HCT116 (cell line): Measurements from ENCODE around the gene NAMPT. TPM values are rescaled to one million over a fixed set of nuclear protein-coding genes. Genes with fewer than 3 reads are reported as not detected.

Experiments used
- ATAC-seq: fragments of 200-7000 bp; cut with Tn5 transposase; 2 replicates; pipeline ENCODE4 v1.9.1; 2020; ENCODE audit warnings: mild to moderate bottlenecking, moderate library complexity
- BruUV-seq: library from RNA; stranded (reverse); fragments of 400-500 nt; replicated peaks from 2 replicates; lab custom pipeline; 2021; lab: Mats Ljungman, UMichigan
- CTCF ChIA-PET: fragments of 300-600 bp; sonication (Branson Sonifier 250); formaldehyde crosslinking; loops from one replicate; lab custom pipeline; 2021; ENCODE audit warnings: antibody characterized with exemption; lab: Charles Lee
- POLR2A ChIA-PET: fragments of 300-600, 350-600 bp; sonication (Branson Sonifier 250); formaldehyde crosslinking; loops from one replicate; lab custom pipeline; 2021; ENCODE audit warnings: antibody characterized with exemption; lab: Charles Lee
- RAD21 ChIA-PET, 2 experiments: fragments of 300-600 bp; sonication (Branson Sonifier 250); formaldehyde crosslinking; loops; one replicate each; lab custom pipeline; 2023; ENCODE audit warnings: low total read pairs in 2 of 2; ENCODE audit not compliant: uncharacterized antibody in 2 of 2, unreplicated experiment in 2 of 2, low non-redundant PET in 1 of 2; lab: Charles Lee
- DNase-seq: peaks from one replicate; pipeline ENCODE4 v3.0.0-alpha.2; 2010; ENCODE audit warnings: low read depth, low spot score
- H2AFZ ChIP-seq: fragments of 200-600 bp; shearing (Covaris generic), sonication (generic); 2 replicates; pipeline ENCODE4 v1.6.1; 2017; ENCODE audit warnings: low read depth, mixed run types, mixed read lengths, antibody characterized with exemption, low read length; ENCODE audit not compliant: poor library complexity, severe bottlenecking
- H3K27ac ChIP-seq: 2 replicates; pipeline ENCODE4 v1.5.1; 2012; ENCODE audit warnings: low read depth, low read length
- H3K27me3 ChIP-seq: fragments of 200-600 bp; sonication (generic); 2 replicates; pipeline ENCODE4 v1.6.1; 2016; ENCODE audit warnings: mixed run types, low read length, mixed read lengths; ENCODE audit not compliant: insufficient read depth
- H3K36me3 ChIP-seq, 2 experiments: fragments of 200-500 bp in 1 of 2; fragments of 200-600 bp in 1 of 2; sonication (Bioruptor generic) in 1 of 2; sonication (generic) in 1 of 2; 2 replicates each; pipeline versions ENCODE4 v1.5.1 to v1.6.1; 2014 to 2016; ENCODE audit warnings: low read length in 2 of 2, inconsistent platforms in 1 of 2, mixed read lengths in 1 of 2, mixed run types in 1 of 2; ENCODE audit not compliant: insufficient read depth in 2 of 2, control insufficient read depth in 1 of 2
- H3K4me1 ChIP-seq, 2 experiments: fragments of 200-600 bp in 1 of 2; sonication (generic) in 1 of 2; 2 replicates each; pipeline versions ENCODE4 v1.5.1 to v1.6.1; 2012 to 2017; ENCODE audit warnings: low read length in 2 of 2, inconsistent platforms in 1 of 2, mild to moderate bottlenecking in 1 of 2, mixed read lengths in 1 of 2, mixed run types in 1 of 2, moderate library complexity in 1 of 2; ENCODE audit not compliant: insufficient read depth in 2 of 2, control insufficient read depth in 1 of 2
- H3K4me2 ChIP-seq: fragments of 200-600 bp; sonication (generic); 2 replicates; pipeline ENCODE4 v1.6.1; 2017; ENCODE audit warnings: mixed run types, low read length, mixed read lengths
- H3K4me3 ChIP-seq, 2 experiments: fragments of 200-600 bp in 1 of 2; sonication (generic) in 1 of 2; replicated peaks in 1 of 2; 2 replicates each; pipeline ENCODE4 v1.5.1; 2011 to 2016; ENCODE audit warnings: low read length in 2 of 2, control low read depth in 1 of 2, low read depth in 1 of 2, mild to moderate bottlenecking in 1 of 2, mixed read lengths in 1 of 2, mixed run types in 1 of 2
- H3K79me2 ChIP-seq: fragments of 200-600 bp; sonication (generic); 2 replicates; pipeline ENCODE4 v1.6.1; 2017; ENCODE audit warnings: mild to moderate bottlenecking, mixed run types, low read length, moderate library complexity, mixed read lengths; ENCODE audit not compliant: insufficient read depth
- H3K9ac ChIP-seq: fragments of 200-600 bp; sonication (generic); 2 replicates; pipeline ENCODE4 v1.6.1; 2016; ENCODE audit warnings: low read length, mixed read lengths
- H3K9me2 ChIP-seq: fragments of 200-600 bp; sonication (generic), shearing (Covaris generic); 2 replicates; pipeline ENCODE4 v1.6.1; 2017; ENCODE audit warnings: mixed run types, mild to moderate bottlenecking, moderate library complexity; ENCODE audit not compliant: insufficient read depth
- H3K9me3 ChIP-seq, 2 experiments: fragments of 200-500 bp in 1 of 2; fragments of 200-600 bp in 1 of 2; sonication (Bioruptor generic) in 1 of 2; sonication (generic) in 1 of 2; 2 replicates each; pipeline ENCODE4 v1.6.1; 2014 to 2017; ENCODE audit warnings: low read length in 2 of 2, mixed read lengths in 2 of 2, inconsistent platforms in 1 of 2, low read depth in 1 of 2, mild to moderate bottlenecking in 1 of 2, mixed run types in 1 of 2, moderate library complexity in 1 of 2; ENCODE audit not compliant: control insufficient read depth in 1 of 2, insufficient read depth in 1 of 2
- H4K20me1 ChIP-seq: fragments of 200-600 bp; sonication (generic), shearing (Covaris generic); 2 replicates; pipeline ENCODE4 v1.6.1; 2017; ENCODE audit warnings: mixed run types, mild to moderate bottlenecking, moderate library complexity; ENCODE audit not compliant: insufficient read depth
- CBX3 ChIP-seq: IDR thresholded peaks from 2 replicates; pipeline ENCODE4 v1.6.1; 2012; ENCODE audit warnings: low read depth
- CTCF ChIP-seq, 3 experiments: fragments of 200-600 bp in 1 of 3; sonication (generic) in 1 of 3; IDR thresholded peaks in 2 of 3; conservative IDR thresholded peaks in 1 of 3; 2 replicates each; pipeline ENCODE4 v1.5.1; 2012 to 2017; ENCODE audit warnings: low read depth in 2 of 3, low read length in 2 of 3, antibody characterized with exemption in 1 of 3, borderline replicate concordance in 1 of 3, control low read depth in 1 of 3, mild to moderate bottlenecking in 1 of 3, mixed read lengths in 1 of 3, mixed run types in 1 of 3, moderate library complexity in 1 of 3; ENCODE audit not compliant: insufficient read depth in 1 of 3
- EGR1 ChIP-seq: IDR thresholded peaks from 2 replicates; pipeline ENCODE4 v1.6.1; 2012; ENCODE audit warnings: low read depth
- ELF1 ChIP-seq: IDR thresholded peaks from 2 replicates; pipeline ENCODE4 v1.6.1; 2012; ENCODE audit warnings: low read depth, borderline replicate concordance
- EZH2 ChIP-seq: fragments of 200-600 bp; sonication (generic); IDR thresholded peaks from 2 replicates; pipeline ENCODE4 v1.6.1; 2017; ENCODE audit warnings: antibody characterized with exemption, mixed run types
- EZH2phosphoT487 ChIP-seq: fragments of 200-600 bp; IDR thresholded peaks from 2 replicates; pipeline ENCODE4 v1.6.1; 2018; ENCODE audit warnings: antibody characterized with exemption, borderline replicate concordance
- FOSL1 ChIP-seq: IDR thresholded peaks from 2 replicates; pipeline ENCODE4 v1.6.1; 2012; ENCODE audit warnings: low read depth
- JUND ChIP-seq: IDR thresholded peaks from 2 replicates; pipeline ENCODE4 v1.6.1; 2012
- MAX ChIP-seq: IDR thresholded peaks from 2 replicates; pipeline ENCODE4 v1.6.1; 2012
- POLR2AphosphoS5 ChIP-seq: IDR thresholded peaks from 2 replicates; pipeline ENCODE4 v1.6.1; 2011; ENCODE audit warnings: mild to moderate bottlenecking, low read depth, low read length, moderate library complexity
- RAD21 ChIP-seq: IDR thresholded peaks from 2 replicates; pipeline ENCODE4 v1.6.1; 2012; ENCODE audit warnings: low read depth, mild to moderate bottlenecking
- REST ChIP-seq: IDR thresholded peaks from 2 replicates; pipeline ENCODE4 v1.6.1; 2012; ENCODE audit warnings: low read depth
- SIN3A ChIP-seq: IDR thresholded peaks from 2 replicates; pipeline ENCODE4 v1.6.1; 2012; ENCODE audit warnings: low read depth
- SP1 ChIP-seq: IDR thresholded peaks from 2 replicates; pipeline ENCODE4 v1.6.1; 2012; ENCODE audit warnings: low read depth
- SRF ChIP-seq: IDR thresholded peaks from 2 replicates; pipeline ENCODE4 v1.6.1; 2012; ENCODE audit warnings: low read depth
- YY1 ChIP-seq: IDR thresholded peaks from 2 replicates; pipeline ENCODE4 v1.6.1; 2011; ENCODE audit warnings: low read length, low read depth, moderate library complexity, mild to moderate bottlenecking; ENCODE audit not compliant: insufficient replicate concordance; ENCODE audit errors: extremely low read depth
- ZBTB33 ChIP-seq: IDR thresholded peaks from 2 replicates; pipeline ENCODE4 v1.6.1; 2011; ENCODE audit warnings: mild to moderate bottlenecking, low read length, moderate library complexity; ENCODE audit not compliant: insufficient replicate concordance; ENCODE audit errors: extremely low read depth
- intact Hi-C: fragments of 100-400 bp; cut with micrococcal nuclease; formaldehyde crosslinking; loops from 2 replicates; pipeline ENCODE4 v1.10.0; 2022
- total RNA-seq: library from RNA; stranded (reverse); gene quantifications from one replicate; pipeline ENCODE4 v1.2.1, GENCODE V29; 2021; ENCODE audit not compliant: unreplicated experiment

NAMPT gene
- total RNA-seq, 1 experiment from 2014 or later, result 113 TPM

- Histone ChIP-seq H3K9me3 (no peaks in the 10 kb centered on the region), H3K4me1 (no peaks in the 10 kb centered on the region; a peak in 2 of 4 replicates), H3K27me3 (no peaks in the 10 kb centered on the region), H3K9me2 (no peaks in the 10 kb centered on the region), H4K20me1 (no peaks in the 10 kb centered on the region), H3K4me3 (no peak overlapping the region), H3K9ac (no peak overlapping the region), H3K4me2 (no peak overlapping the region), H3K36me3 (no peaks in the 10 kb centered on the region), H3K79me2 (no peaks in the 10 kb centered on the region), H2AFZ (no peak overlapping the region), H3K27ac (no peak overlapping the region)
- intact Hi-C loops, result no loop called here
- no TSS peak for BruUV-seq
- POLR2A ChIA-PET, result interaction anchor here (2.0 kb wide), 1 partner anchor 62 kb away, joined by 4 read pairs; the partner anchor contains the start of gene NAMPT
- ATAC-seq (no peak), DNase-seq (no peak)
- RAD21 ChIA-PET, result no interaction called here
- CTCF ChIA-PET, result no interaction called here
- TF ChIP-seq CBX3 (no peak), RAD21 (no peak), EZH2 (no peak), JUND (no peak), EZH2phosphoT487 (no peak), SRF (no peak), CTCF (IDR thresholded peaks at IDR 0.05 in 2 of 3, conservative IDR thresholded peaks at IDR 0.05 in 1 of 3; ENCODE audit: borderline replicate concordance in 1 of 3, insufficient read depth in 1 of 3, low read depth in 2 of 3, low read length in 2 of 3) (no peak), YY1 (no peak), ELF1 (no peak), FOSL1 (no peak), POLR2AphosphoS5 (no peak), EGR1 (no peak), REST (no peak), MAX (no peak), SIN3A (no peak), ZBTB33 (no peak), SP1 (no peak)
These were observed 61.6 kb downstream of the NAMPT start for GRCh38 chr7:106223156-106223555.
